SHP77 (cell line): ENCODE results near the gene RGS3.
A peak's percentile ranks its signal among the peaks of the same experiment; 100 is the strongest.
"Not testable (repeated sequence)": the region's sequence is repeated elsewhere in the genome, so short reads cannot be mapped to it uniquely, and the experiment has no call there.

Source experiments
- DNase-seq, 2 experiments: peaks; one replicate each; lab custom pipeline; 2025; lab: John Stamatoyannopoulos, UW

Gene RGS3

DNA sequence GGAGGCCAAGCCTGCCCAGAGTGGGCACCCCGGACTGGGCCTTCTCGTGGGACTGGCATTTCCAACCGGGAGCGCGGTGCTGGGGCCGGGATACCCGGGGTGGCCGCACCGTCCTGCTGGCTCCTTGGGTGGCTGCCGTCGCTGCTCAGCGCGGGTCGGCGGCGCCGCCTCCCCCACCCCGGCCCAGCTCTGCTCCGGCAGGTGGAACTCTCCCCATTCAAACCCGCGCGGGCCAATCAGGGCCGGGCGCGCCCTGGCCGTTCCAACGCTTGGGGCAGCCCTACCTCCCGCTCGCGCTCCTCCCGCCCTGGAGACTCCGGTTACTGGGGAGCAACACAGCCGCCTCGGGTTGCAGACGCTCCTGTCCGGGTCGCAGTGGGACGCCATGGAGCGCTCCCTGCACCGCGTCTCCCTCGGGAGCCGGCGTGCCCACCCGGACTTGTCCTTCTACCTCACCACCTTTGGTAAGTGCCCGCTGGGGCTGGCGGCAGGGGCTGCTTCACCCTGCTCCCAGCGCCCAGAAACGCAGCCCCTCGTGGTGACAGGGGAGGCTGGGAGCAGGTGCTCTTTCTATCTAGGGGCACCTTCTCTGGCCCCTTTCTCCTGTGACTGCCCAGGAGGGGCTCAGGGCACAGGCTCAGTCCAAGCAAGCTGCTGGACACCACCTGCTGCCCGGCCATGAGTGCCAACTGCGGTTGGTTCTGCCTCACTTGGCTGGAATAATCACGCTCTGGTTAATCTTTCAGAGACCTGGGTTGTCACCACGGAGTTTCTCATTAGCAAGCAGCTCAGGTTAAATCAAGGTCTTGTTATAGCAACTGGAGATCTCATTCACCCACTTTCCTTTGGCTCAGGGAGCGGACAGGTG lies at the start of gene RGS3:
Gene RGS3 (plus strand): TSS at position 310 of the 868 bp plus-strand sequence. CDS start 76 bp downstream, at position 386.
- DNase-seq: peak; percentile 84 to 92

DNA sequence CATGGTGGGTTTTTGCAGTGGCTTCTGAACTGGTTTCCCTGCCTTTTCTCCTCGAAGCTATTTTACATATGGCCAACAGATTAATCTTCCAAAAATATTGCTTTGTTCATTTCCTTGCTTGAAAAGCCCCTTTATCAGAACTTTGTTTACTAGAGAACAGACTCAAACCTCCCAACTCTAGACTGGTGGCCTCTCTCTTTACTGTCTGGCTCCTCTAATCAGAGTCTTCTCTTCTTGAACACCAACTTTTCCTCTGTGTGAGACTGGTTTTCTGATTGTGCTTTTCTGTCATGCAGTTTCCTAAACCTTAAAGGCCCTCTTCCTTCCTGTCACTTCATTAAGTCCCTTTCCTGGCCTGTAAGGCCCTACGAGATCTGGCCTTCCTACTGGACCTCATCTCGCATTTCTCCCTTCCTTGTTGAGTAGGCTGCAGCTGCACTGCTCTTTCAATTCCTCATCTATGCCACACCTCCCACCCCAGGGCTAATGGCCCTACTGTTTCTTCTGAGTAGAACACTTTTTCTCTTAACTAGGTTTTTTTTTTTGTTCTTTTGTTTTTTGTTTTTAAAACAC lies 47.3 kb upstream of the RGS3 start:
- DNase-seq: no peak

DNA sequence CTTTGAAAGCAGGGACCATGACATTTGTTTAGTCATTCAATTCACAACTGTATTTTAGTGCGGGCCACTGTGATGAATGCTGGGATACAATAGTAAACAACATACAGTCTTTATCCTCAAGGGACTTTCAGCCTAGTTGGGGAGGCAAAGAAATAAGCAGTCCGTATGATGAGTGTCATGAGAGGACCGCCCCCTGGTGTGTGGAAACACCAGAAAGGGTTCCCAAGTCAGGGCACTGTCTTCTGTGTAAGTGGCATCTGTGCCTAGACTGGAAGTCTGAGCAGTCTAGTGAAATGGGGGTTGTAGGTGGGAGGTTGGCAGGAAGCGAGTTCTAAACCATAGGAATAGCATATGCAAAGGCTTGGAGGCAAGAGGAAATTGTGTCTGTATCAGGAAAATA lies 46.2 kb upstream of the RGS3 start:
- no peak for DNase-seq

DNA sequence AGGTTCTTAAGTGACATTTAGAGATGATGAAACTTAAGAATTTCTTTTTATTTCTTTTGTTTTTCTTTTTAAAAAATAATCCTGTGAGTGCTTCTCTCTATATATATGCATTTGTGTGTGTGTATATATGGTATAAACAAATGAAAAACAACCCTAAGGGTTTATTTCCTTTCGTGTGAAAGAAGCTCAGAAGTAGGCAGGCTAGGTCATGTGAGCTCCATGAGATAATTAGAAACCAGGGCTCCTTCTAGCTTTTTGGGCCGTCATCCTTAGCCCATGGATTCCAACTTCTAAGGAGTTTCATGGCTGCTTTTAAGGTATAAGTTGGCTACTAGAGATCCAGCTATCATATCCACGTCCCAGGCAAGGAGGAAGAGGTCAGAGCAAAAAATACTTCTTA lies 41.8 kb upstream of the RGS3 start:
- no peak for DNase-seq

DNA sequence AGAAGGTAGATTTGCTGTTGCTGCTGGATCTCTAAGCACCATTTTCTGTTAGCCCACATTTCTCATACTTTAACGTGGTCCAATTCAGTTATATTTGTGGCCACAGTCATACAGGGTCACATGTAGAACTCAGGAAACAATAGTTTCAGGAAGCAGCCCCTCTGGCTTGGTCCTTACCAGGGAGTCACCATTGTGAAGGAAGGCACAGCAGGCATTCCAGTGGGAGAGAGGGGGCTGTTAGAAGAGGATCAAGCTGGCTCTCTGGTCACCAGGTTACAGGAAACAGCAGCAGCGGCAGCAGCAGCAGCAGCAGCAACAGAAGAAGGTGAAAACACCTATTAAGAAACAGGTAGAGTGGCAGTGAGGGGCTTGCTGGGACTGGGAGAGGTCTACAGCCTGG lies 38.5 kb upstream of the RGS3 start:
- no peak for DNase-seq

DNA sequence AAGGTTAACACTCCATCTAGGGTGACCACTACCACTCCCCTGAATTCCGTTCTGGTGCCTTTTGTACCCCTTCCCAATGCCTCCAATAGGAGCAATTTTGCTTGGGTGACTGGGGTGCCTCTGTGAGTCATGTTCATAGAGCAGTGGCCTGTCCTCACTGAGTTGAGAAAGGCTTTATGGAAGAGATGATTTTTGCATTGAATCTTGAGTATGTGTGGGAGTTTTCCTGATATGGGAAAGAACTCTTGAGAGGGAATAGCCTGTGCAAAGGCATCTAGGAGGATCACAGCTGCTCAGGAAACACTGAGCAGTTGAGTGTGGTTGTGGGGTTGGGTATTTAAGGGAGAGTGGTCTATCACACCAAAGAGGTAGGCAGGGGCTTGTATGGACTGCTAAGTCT lies 36.8 kb upstream of the RGS3 start:
- no peak for DNase-seq

DNA sequence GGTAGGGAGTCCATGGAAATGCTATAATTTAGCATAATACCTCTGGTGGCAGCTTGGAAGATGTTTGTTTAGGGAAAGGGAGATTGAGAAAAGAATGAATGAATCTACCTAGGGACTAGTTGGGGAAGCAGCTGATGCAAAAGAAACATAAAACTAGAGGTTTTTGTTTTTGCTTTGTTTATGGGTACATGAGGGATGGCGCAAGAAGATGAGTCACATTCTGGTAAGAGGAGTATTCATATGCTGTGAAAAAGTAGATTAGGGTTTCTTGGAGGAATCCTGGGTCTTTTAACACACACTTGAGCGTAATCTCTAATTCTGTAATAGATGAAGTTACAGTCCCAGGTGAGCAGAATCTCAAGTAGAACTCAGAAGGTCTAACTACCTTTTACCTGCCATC lies 35.9 kb upstream of the RGS3 start:
- DNase-seq: no peak

DNA sequence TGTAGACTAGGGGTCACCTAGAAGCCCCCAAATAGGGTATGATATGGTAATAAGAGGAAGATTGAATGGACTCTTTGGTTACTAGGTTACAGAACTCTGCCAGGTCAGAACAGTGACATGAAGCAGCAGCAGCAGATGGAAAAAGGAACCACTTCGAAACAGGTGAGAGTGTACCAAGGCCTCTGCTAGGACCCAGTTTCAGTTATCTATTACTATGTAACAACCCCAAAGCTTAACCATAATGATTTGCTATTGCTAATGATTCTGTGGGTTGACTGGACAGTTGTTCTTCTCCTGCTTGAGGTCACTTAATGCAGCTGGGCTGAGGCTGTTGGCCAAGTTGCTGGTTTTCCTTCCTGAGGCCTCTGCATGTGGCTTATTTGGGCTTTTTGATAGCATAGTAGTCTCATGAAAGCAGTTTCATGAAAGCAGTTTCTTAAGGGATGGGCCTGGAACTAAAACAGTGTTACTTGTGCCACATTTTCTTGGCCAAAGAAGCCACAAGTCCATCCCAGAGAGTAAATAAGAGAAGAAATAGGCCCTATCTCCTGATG lies 35.4 kb upstream of the RGS3 start:
- no peak for DNase-seq

DNA sequence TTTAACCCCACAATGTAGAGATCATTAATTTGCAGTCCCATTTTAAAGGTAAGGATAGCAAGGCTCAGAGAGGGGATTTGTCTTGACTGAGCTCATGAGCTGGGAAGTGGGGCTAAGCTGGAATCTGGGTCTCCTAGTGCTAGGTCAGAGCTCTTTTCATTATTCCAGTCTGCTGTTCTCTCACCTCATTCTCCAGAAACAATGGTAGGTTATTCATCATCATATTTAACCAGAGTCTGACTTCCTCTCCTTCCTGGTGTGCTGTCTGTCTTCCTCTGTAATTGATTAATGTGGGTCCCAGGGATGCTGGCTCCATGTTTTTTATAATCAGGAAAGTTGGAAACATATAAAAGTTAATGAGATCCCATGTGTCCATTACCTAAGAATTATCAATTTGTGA lies 32.3 kb upstream of the RGS3 start:
- no peak for DNase-seq

DNA sequence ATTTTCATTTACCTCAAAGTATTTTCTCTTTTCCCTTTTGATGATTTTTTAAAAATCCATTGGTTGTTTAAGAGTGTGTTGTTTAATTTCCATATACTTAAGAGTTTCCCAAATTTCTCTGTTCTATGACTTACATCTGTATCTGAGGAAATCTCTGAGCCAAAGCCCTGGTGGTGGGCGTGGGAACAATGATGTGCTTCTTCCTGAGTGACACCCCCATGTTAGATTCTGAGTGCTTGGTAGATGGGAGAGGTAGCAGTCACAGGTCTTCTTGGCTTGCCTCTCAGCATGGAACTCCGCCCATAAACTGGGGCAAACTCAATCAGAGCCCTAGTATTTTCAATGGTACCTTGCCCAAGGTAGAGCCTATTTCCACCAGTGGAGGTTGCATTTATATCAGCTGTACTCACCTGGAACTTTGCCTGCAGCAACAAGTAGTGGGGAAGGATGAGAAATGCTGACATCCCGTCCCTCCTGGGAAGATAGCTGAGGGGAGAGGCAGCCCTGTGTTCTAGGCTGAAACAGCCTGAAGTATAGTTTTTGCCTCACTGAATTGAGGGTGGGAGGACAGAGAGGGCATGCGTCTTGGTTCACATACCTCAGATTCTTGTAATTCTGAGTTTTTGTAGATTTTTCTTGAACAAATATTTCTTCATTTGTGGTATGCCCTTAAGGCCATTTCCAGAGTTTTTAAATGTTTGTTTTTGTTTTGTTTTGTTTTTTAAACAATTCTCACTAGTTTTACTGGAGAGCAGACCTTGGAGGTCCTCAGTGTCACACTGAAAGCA lies 26.6 kb upstream of the RGS3 start:
- DNase-seq: no peak

DNA sequence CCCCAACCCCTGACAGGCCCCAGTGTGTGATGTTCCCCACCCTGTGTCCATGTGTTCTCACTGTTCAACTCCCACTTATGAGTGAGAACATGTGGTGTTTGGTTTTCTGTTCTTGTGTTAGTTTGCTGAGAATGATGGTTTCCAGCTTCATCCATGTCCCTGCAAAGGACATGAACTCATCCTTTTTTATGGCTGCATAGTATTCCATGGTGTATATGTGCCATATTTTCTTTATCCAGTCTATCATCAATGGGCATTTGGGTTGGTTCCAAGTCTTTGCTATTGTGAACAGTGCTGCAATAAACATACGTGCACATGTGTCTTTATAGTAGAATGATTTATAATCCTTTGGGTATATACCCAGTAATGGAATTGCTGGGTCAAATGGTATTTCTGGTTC lies 25.8 kb upstream of the RGS3 start:
- not testable (repeated sequence) for DNase-seq

DNA sequence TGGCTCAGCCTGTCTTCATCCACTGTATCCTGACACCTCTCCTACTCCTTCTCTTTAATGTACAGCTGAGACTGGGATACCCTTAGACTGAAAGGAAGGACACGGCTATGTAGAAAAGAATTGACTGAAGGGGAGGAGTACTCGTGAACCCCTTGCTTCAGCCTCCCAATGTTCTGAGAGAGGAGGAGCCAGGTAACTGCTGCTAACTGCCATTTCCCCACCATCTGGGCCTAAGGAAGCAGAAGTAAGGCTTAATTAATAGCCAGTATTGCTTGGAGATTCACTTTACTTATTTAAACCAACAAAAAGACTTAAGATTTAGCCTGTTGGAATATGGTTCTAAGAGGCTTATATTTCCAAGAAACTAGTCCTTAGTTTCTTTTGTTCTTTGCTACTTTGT lies 18.8 kb upstream of the RGS3 start:
- DNase-seq: no peak

DNA sequence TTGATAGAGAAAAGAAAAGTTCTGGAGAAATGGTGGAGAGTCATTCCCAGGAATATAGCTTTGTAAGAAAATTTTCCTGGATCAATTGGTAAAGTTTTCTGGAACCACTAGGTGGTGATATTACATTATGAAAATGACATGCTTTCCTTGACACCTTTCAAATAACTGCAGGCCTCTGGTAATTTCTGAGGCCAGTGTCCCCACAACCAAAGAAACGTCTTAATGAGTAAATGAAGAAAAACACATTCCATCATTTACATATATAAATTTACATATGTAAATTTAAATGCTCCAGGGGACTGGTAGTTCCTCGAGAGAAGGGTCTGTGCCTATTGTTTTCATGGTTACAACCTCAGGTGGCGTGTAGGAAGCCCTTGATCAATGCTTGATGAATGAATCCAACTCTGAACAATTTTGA lies 17.2 kb upstream of the RGS3 start:
- peak; percentile 36 to 38 for DNase-seq

DNA sequence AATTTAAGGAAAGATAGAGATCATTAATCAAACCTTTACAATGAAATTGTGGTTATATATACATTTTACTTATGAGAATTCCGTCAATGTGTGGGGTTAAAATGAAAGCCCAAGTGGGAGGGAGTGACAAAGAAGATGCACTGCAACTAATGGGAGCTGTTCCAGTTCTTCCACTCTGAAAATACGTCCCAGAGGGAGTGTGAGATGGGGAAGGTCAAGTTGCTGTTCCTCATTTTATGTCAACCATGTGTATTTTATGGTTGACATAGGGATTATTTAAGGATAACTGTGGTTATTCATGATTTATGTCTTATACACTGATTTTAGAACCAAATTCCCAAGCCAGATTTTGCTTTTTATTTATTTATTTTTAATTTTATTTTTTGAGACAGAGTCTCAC lies 14.2 kb upstream of the RGS3 start:
- no peak for DNase-seq

DNA sequence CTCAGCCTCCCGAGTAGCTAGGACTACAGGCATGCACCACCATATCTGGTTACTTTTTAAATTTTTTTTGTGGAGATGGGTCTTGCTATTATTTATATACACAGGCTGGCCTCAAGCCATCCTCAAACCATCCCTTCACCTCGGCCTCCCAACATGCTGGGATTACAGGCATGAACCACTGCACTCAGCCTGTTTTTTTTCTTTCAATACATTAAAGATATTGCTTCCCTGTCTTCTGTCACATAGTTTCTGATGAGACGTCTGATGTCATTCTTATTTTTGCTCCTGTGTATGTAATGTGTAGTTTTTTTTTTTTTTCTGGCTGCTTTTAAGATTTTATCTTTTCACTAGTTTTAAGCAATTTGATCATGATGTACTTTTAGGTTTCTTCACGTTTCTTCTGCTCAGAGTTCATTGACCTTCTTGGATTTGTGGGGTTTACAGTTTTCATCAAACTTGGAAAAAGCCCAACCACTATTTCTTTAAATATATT lies 11.4 kb upstream of the RGS3 start:
- DNase-seq: no peak

DNA sequence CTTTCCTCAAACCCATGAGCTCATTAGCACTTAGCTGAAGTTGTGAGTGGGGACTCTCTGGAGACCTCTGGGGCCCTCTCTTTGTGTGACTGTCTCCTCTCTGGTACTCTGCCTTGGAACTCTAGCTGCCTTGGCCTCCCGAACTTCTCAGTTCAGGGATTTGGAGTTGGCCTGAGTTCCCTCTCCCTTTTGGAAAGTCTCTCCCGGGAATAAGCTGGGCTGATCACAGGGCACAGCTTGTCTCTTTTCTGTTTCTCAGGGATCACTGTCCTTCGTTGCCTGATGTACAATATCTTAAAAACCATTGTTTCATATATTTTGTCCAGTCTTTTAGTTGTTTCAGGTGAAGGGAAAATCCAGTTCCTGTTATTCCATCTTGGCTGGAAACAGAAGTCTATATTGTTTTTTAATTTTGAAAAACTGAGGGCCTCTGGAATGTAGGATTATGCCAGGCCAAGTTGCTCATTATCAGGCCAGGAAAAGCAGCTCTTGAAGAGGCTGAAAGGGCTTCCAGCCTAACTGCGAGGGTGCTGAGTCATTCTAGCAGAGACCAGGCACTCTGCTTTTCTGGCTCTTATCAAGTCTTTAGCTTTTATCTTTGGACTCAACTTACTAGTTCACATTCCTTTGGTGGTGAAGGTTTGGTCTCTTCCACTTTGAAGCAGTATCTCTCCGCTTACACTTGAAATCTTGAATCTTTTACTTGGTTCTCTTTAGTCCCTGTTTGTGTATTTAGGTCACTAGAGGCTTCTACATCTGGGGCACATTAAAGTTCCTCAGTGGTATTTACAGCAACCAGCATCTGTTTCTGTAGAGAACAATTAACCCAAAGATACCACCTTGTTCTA lies 8.4 kb upstream of the RGS3 start:
- DNase-seq: peak; percentile 17 to 57

DNA sequence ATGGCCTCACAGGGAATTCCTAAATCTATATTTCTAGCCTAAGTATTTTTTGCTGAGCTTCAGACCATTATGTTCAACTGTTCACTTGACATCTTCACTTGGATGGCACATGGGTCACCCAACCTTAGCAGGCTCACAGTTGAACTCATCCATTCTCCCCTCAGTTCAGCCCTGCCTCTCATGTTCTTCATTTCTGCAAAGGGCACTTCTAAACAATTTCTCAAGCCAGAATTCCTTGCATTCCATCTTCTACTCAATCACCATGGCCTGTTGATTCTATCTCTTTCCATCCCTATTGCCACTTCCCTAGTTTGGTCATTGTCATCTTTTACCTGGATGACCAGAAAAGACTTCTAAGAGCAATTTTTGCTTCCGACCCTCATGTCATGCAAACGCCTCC lies 7.3 kb upstream of the RGS3 start:
- DNase-seq: no peak

DNA sequence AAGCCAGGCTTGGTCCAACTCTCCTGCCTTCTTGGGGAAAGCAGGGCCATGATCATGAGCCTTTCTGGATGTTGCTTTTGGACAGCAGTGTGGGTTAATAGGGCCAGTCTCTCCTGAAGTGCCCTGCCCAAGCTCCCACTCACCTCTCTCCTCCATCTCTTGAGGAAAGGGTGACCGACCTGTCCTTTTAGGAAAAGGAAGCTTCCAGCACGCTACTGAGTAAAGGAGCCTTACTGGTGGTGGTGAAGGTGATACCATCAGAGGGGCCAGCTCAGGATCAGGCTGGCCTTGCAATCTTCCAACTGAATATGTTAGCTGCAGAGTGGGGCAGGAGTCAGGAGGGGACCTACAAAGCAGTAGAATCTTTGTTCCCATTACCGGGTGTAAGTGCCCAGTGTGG lies 2.2 kb upstream of the RGS3 start:
- no peak for DNase-seq

DNA sequence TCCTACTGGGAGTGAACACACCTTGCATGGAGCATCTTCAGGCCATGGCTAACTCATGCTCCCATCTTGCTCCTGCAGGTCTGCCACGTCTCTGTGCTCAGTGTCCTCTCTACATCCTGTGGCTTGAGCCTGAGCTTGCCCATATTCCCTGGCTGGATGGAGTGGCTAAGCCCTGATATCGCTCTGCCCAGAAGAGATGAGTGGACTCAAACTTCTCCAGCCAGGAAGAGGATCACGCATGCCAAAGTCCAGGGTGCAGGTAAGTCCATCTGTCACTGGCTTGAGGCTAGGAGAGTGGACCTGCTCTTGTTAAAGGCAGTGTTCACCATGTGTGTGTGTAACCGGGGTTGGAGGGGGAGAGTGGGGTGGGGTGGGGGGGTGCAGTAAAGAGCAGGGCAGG lies 1.6 kb upstream of the RGS3 start:
- DNase-seq: no peak

DNA sequence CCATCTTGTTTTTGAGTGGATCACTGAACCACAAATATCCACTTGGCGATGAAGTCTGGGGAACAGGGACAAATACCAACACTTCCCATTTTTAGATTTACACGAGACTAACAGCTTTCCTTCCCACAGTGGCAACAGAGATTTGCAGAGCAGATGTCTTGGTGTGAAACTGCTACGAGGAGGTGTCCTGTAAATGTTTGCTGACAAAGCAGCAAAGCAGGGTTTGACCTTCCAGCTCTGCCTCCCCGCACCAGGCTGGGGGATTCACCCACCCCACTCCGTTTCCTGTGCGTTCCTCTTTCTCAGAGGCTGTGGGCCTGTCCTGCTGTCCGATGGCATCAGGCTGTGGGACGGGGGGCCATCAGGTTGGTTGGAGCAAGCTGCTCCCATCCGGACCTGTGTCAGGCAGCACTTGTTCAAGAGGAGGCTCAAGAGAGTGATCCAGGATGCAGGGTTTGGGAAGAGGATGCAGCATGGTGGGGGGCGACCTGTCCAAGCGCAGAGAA lies 693 bp upstream of the RGS3 start:
- peak in 1 of 2 experiments; percentile 13 for DNase-seq

DNA sequence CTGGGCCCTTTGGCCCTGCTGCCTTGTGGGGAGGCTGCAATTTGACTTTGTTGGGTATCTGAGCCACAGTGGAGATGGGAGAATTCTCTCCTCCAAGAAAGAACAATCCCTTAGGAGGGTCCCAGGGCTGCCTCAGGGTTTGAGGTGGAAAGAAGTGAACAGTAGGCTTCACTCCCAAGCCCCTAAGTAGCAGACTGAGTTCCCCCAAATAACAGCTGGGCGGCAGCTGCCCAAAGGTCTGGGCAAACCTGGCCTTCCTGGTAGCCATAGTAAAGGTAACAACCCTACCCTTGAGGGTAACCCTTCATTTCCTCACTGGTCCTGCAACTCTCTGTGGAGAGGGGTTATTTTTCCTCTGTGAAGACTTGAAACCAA lies 746 bp downstream of the RGS3 start:
- DNase-seq: no peak
